Endothelial cell of umbilical vein (primary cell): ENCODE data around the gene HYAL3.

Experiments used
- CTCF ChIP-seq, 2 donors: IDR thresholded peaks; 1 replicate in 1 of 2; 2 replicates in 1 of 2; pipeline ENCODE4 v1.5.1; 2011; ENCODE audit warnings: low read length in 2 of 2, mild to moderate bottlenecking in 2 of 2, moderate library complexity in 2 of 2, control low read depth in 1 of 2, inconsistent platforms in 1 of 2, low read depth in 1 of 2; ENCODE audit not compliant: insufficient read depth in 1 of 2; ENCODE audit errors: extremely low read depth in 1 of 2
- EZH2 ChIP-seq: IDR thresholded peaks from 2 replicates; pipeline ENCODE4 v1.6.1; 2012; ENCODE audit warnings: borderline replicate concordance, low read depth, mild to moderate bottlenecking, moderate library complexity, low read length, inconsistent platforms; ENCODE audit not compliant: severe bottlenecking
- GATA2 ChIP-seq: IDR thresholded peaks from 2 replicates; pipeline ENCODE4 v1.7.0; 2011; ENCODE audit warnings: low read depth, mild to moderate bottlenecking, moderate library complexity, mixed read lengths, low read length; ENCODE audit not compliant: insufficient read length, insufficient read depth
- MAX ChIP-seq: IDR thresholded peaks from 2 replicates; pipeline ENCODE4 v1.6.1; 2011; ENCODE audit not compliant: insufficient read depth, insufficient read length
- MYC ChIP-seq: IDR thresholded peaks from one replicate; pipeline ENCODE4 v1.6.1; 2011; ENCODE audit warnings: mild to moderate bottlenecking, low read depth, low read length
- POLR2A ChIP-seq: IDR thresholded peaks from 2 replicates; pipeline ENCODE4 v1.6.1; 2012; ENCODE audit warnings: low read depth, mild to moderate bottlenecking, control low read depth, low read length

GRCh38 chr3:50264383-50264963, 34.7 kb downstream of the HYAL3 start:
- TF ChIP-seq CTCF (IDR thresholded peaks at IDR 0.05; ENCODE audit: extremely low read depth in 1 of 2, insufficient read depth in 1 of 2, low read depth in 1 of 2, low read length in 2 of 2) (no peak), MYC (no peak), POLR2A (no peak), GATA2 (no peak), MAX (no peak), EZH2 (no peak)
